Endothelial cell of umbilical vein (primary cell): ENCODE data around the gene LSMEM2. TPM values are rescaled to one million over a fixed set of nuclear protein-coding genes. Genes with fewer than 3 reads are reported as not detected.
"Not testable (repeated sequence)": the region's sequence is repeated elsewhere in the genome, so short reads cannot be mapped to it uniquely, and the experiment has no call there.

ENCODE experiments used
- BruUV-seq: library from RNA; stranded (reverse); fragments of 400-500 nt; replicated peaks from 2 replicates; lab custom pipeline; 2021; lab: Mats Ljungman, UMichigan
- CTCF ChIA-PET: fragments of 300-600, 350-600 bp; sonication (Branson Sonifier 250); formaldehyde crosslinking; loops from one replicate; lab custom pipeline; 2021; ENCODE audit warnings: antibody characterized with exemption, inconsistent platforms; lab: Charles Lee
- POLR2A ChIA-PET: fragments of 300-600, 350-600 bp; sonication (Branson Sonifier 250); formaldehyde crosslinking; loops from one replicate; lab custom pipeline; 2021; ENCODE audit warnings: antibody characterized with exemption, inconsistent platforms; lab: Charles Lee
- DNase-seq: peaks from one replicate; pipeline ENCODE4 v3.0.0-alpha.2; 2011; ENCODE audit warnings: low read depth, low spot score
- FAIRE-seq: peaks from 2 replicates; lab custom pipeline; 2011; peaks lifted over from hg19 to GRCh38; lab: Jason Lieb, UNC
- H2AFZ ChIP-seq: 2 replicates; pipeline ENCODE4 v1.6.0; 2012; ENCODE audit warnings: low read depth, low read length, control low read depth, inconsistent platforms
- H3K27ac ChIP-seq: 2 replicates; pipeline ENCODE4 v1.5.1; 2011; ENCODE audit warnings: low read depth, mild to moderate bottlenecking, control low read depth, low read length, moderate library complexity; ENCODE audit not compliant: insufficient read depth
- H3K27me3 ChIP-seq, 2 experiments: 2 replicates each; pipeline versions ENCODE4 v1.6.0 to v1.6.1; 2011; ENCODE audit warnings: low read length in 2 of 2, mixed read lengths in 1 of 2; ENCODE audit not compliant: control insufficient read depth in 2 of 2, insufficient read depth in 2 of 2
- H3K36me3 ChIP-seq, 2 experiments: 2 replicates in 1 of 2; 3 replicates in 1 of 2; pipeline ENCODE4 v1.5.1; 2011; ENCODE audit warnings: low read length in 2 of 2, mild to moderate bottlenecking in 1 of 2, moderate library complexity in 1 of 2; ENCODE audit not compliant: control insufficient read depth in 2 of 2, insufficient read depth in 2 of 2; ENCODE audit errors: extremely low read depth in 1 of 2
- H3K4me1 ChIP-seq: 3 replicates; pipeline ENCODE4 v1.5.1; 2011; ENCODE audit warnings: mild to moderate bottlenecking, low read length; ENCODE audit not compliant: control insufficient read depth, insufficient read depth; ENCODE audit errors: extremely low read depth
- H3K4me2 ChIP-seq: 2 replicates; pipeline ENCODE4 v1.6.1; 2011; ENCODE audit warnings: low read length, control low read depth, mixed read lengths; ENCODE audit not compliant: insufficient read depth
- H3K4me3 ChIP-seq, 3 experiments: fragments of 200-600 bp in 1 of 3; sonication (generic), shearing (Covaris generic) in 1 of 3; replicated peaks in 1 of 3; 2 replicates each; pipeline ENCODE4 v1.5.1; 2011 to 2016; ENCODE audit warnings: control low read depth in 3 of 3, low read length in 3 of 3, mild to moderate bottlenecking in 2 of 3, inconsistent platforms in 1 of 3, low read depth in 1 of 3, moderate library complexity in 1 of 3; ENCODE audit not compliant: insufficient read depth in 1 of 3
- H3K79me2 ChIP-seq: 2 replicates; pipeline ENCODE4 v1.6.0; 2012; ENCODE audit warnings: low read length, inconsistent platforms; ENCODE audit not compliant: control insufficient read depth, insufficient read depth
- H3K9ac ChIP-seq: replicated peaks from 2 replicates; pipeline ENCODE3; 2011; ENCODE audit warnings: low read length, control low read depth; ENCODE audit not compliant: insufficient read depth; ENCODE audit errors: extremely low read depth
- H3K9me1 ChIP-seq: replicated peaks from 3 replicates; pipeline ENCODE4 v1.6.0; 2011; ENCODE audit warnings: mild to moderate bottlenecking, low read length; ENCODE audit not compliant: control insufficient read depth, insufficient read depth; ENCODE audit errors: extremely low read depth
- H3K9me3 ChIP-seq: replicated peaks from 2 replicates; pipeline ENCODE4 v1.5.1; 2012; ENCODE audit warnings: low read length, inconsistent platforms; ENCODE audit not compliant: control insufficient read depth, insufficient read depth
- H4K20me1 ChIP-seq: replicated peaks from 2 replicates; pipeline ENCODE3; 2011; ENCODE audit warnings: mild to moderate bottlenecking, low read length; ENCODE audit not compliant: control insufficient read depth, insufficient read depth; ENCODE audit errors: extremely low read depth
- CTCF ChIP-seq, 2 donors: IDR thresholded peaks; 1 replicate in 1 of 2; 2 replicates in 1 of 2; pipeline ENCODE4 v1.5.1; 2011; ENCODE audit warnings: low read length in 2 of 2, mild to moderate bottlenecking in 2 of 2, moderate library complexity in 2 of 2, control low read depth in 1 of 2, inconsistent platforms in 1 of 2, low read depth in 1 of 2; ENCODE audit not compliant: insufficient read depth in 1 of 2; ENCODE audit errors: extremely low read depth in 1 of 2
- EZH2 ChIP-seq: IDR thresholded peaks from 2 replicates; pipeline ENCODE4 v1.6.1; 2012; ENCODE audit warnings: borderline replicate concordance, low read depth, mild to moderate bottlenecking, moderate library complexity, low read length, inconsistent platforms; ENCODE audit not compliant: severe bottlenecking
- FOS ChIP-seq: IDR thresholded peaks from 2 replicates; pipeline ENCODE4 v1.6.1; 2011; ENCODE audit warnings: mild to moderate bottlenecking, low read length, moderate library complexity, borderline replicate concordance; ENCODE audit not compliant: insufficient read depth
- GATA2 ChIP-seq: IDR thresholded peaks from 2 replicates; pipeline ENCODE4 v1.7.0; 2011; ENCODE audit warnings: low read depth, mild to moderate bottlenecking, moderate library complexity, mixed read lengths, low read length; ENCODE audit not compliant: insufficient read length, insufficient read depth
- JUN ChIP-seq: IDR thresholded peaks from 2 replicates; pipeline ENCODE4 v1.6.1; 2011; ENCODE audit warnings: borderline replicate concordance, low read depth; ENCODE audit not compliant: insufficient read length, insufficient read depth
- MAX ChIP-seq: IDR thresholded peaks from 2 replicates; pipeline ENCODE4 v1.6.1; 2011; ENCODE audit not compliant: insufficient read depth, insufficient read length
- MYC ChIP-seq: IDR thresholded peaks from one replicate; pipeline ENCODE4 v1.6.1; 2011; ENCODE audit warnings: mild to moderate bottlenecking, low read depth, low read length
- POLR2A ChIP-seq: IDR thresholded peaks from 2 replicates; pipeline ENCODE4 v1.6.1; 2012; ENCODE audit warnings: low read depth, mild to moderate bottlenecking, control low read depth, low read length
- POLR2AphosphoS5 ChIP-seq: IDR thresholded peaks from 2 replicates; pipeline ENCODE4 v1.6.1; 2012; ENCODE audit warnings: low read depth, mild to moderate bottlenecking, control low read depth, low read length, moderate library complexity; ENCODE audit not compliant: insufficient read depth
- dilution Hi-C: fragments of 300-500 bp; cut with MboI; formaldehyde crosslinking; loops from one replicate; pipeline ENCODE4 v1.15.0; 2019; ENCODE audit warnings: low sequenced_read_pairs; ENCODE audit not compliant: extremely low pct_ligation_motif_present
- intact Hi-C: fragments of 100-400 bp; cut with micrococcal nuclease; formaldehyde crosslinking; loops from one replicate; pipeline ENCODE4 v1.10.0; 2022
- polyA plus RNA-seq, 4 experiments: library from polyadenylated mRNA; depleted of rRNA in 3 of 4; stranded (reverse) in 3 of 4; unstranded in 1 of 4; fragments of >200 nt; gene quantifications; 2 replicates each; pipeline versions ENCODE4 v1.2.1 to v1.2.3, GENCODE V29; 2011 to 2012; ENCODE audit warnings: missing spikeins in 1 of 4
- total RNA-seq: library from RNA; stranded (reverse); gene quantifications from 2 replicates; pipeline ENCODE4 v1.2.3, GENCODE V29; 2021

LSMEM2 gene
- total and polyA plus RNA-seq, 2 donors (not counting 3 experiments of a cell fraction or from before 2014, with no cell fraction given): not detected

GRCh38 chr3:50261505-50261904 is 17.4 kb upstream of the LSMEM2 start:
- POLR2A ChIA-PET: interaction anchor here (0.6 kb wide), 1 partner anchor 198 kb away, joined by 4 read pairs; no protein-coding TSS in a partner anchor
- no peak for DNase-seq
- Histone ChIP-seq H4K20me1 (no peaks in the 10 kb centered on the region), H3K4me3 (no peak overlapping the region), H3K27me3 (no peaks in the 10 kb centered on the region), H3K36me3 (peaks cover 10 to 22% of the 10 kb centered on the region in 2 experiments), H3K9me1 (no peaks in the 10 kb centered on the region), H3K9me3 (no peaks in the 10 kb centered on the region), H3K27ac (no peak overlapping the region), H3K4me1 (peaks cover 24% of the 10 kb centered on the region), H3K9ac (no peak overlapping the region), H2AFZ (no peak overlapping the region), H3K4me2 (no peak overlapping the region), H3K79me2 (peaks cover 10% of the 10 kb centered on the region)
- TF ChIP-seq EZH2: no peak
- TF ChIP-seq POLR2AphosphoS5: no peak
- no peak for TF ChIP-seq MAX
- no peak for TF ChIP-seq GATA2
- TF ChIP-seq POLR2A: no peak
- no peak for TF ChIP-seq MYC
- TF ChIP-seq JUN: no peak
- no peak for TF ChIP-seq CTCF (IDR thresholded peaks at IDR 0.05; ENCODE audit: extremely low read depth in 1 of 2, insufficient read depth in 1 of 2, low read depth in 1 of 2, low read length in 2 of 2)
- no peak for TF ChIP-seq FOS
- BruUV-seq: no TSS peak
- CTCF ChIA-PET: interaction anchor here (0.9 to 3.6 kb wide), 3 partner anchors 15 to 68 kb away, joined by 3 to 28 read pairs (median 4); partner anchors contain the start of gene GNAT1
- intact Hi-C loops (loop anchor here (2.0 to 10.0 kb wide), 2 partner anchors 15 to 137 kb away; no protein-coding TSS in a partner anchor), dilution Hi-C loops (no loop called here)
- FAIRE-seq: no peak

- H4K20me1 ChIP-seq, H3K4me2 ChIP-seq, dilution Hi-C loops, BruUV-seq, H3K9ac ChIP-seq, H3K9me1 ChIP-seq, H3K9me3 ChIP-seq, H3K27me3 ChIP-seq, H3K4me3 ChIP-seq, FAIRE-seq, DNase-seq, POLR2A ChIA-PET, H3K79me2 ChIP-seq, H3K27ac ChIP-seq, H2AFZ ChIP-seq: not testable (repeated sequence)
- CTCF ChIA-PET: interaction anchor here (0.9 to 1.5 kb wide), 2 partner anchors 16 to 36 kb away, joined by 3 to 4 read pairs; no protein-coding TSS in a partner anchor
- Histone ChIP-seq H3K36me3 (peaks cover 3 to 15% of the 10 kb centered on the region in 2 experiments), H3K4me1 (peaks cover 22% of the 10 kb centered on the region)
- intact Hi-C loops: loop anchor here (10.0 kb wide), 1 partner anchor 137 kb away; no protein-coding TSS in a partner anchor
These were observed 16.7 kb upstream of the LSMEM2 start for GRCh38 chr3:50262200-50262599.
